KMS-11 (cell line): ENCODE data around the gene RPS14.

Source experiments
- H2AFZ ChIP-seq: fragments of 200-600 bp; sonication (generic); 2 replicates; pipeline ENCODE4 v1.6.1; 2016; ENCODE audit warnings: antibody characterized with exemption, mixed run types, low read depth
- H3K27ac ChIP-seq: fragments of 200-600 bp; sonication (generic); 2 replicates; pipeline ENCODE4 v1.6.1; 2016; ENCODE audit warnings: mild to moderate bottlenecking, mixed run types
- H3K27me3 ChIP-seq: fragments of 200-600 bp; sonication (generic); 2 replicates; pipeline ENCODE4 v1.6.1; 2017; ENCODE audit warnings: mild to moderate bottlenecking, low read depth, mixed run types, moderate library complexity; ENCODE audit not compliant: insufficient read depth
- H3K36me3 ChIP-seq: fragments of 200-600 bp; sonication (generic); 2 replicates; pipeline ENCODE4 v1.6.1; 2017; ENCODE audit warnings: mild to moderate bottlenecking, mixed run types; ENCODE audit not compliant: insufficient read depth
- H3K4me1 ChIP-seq: fragments of 200-600 bp; sonication (generic); 2 replicates; pipeline ENCODE4 v1.6.1; 2016; ENCODE audit warnings: mild to moderate bottlenecking, low read depth, mixed run types; ENCODE audit not compliant: poor library complexity, severe bottlenecking
- H3K4me2 ChIP-seq: fragments of 200-600 bp; sonication (generic); 2 replicates; pipeline ENCODE4 v1.7.0; 2016; ENCODE audit warnings: mild to moderate bottlenecking, mixed run types
- H3K4me3 ChIP-seq: fragments of 200-600 bp; sonication (generic); IDR thresholded peaks from 2 replicates; pipeline ENCODE4 v1.6.1; 2017; ENCODE audit warnings: low read depth, low read length, mixed read lengths; ENCODE audit not compliant: insufficient read depth
- H3K79me2 ChIP-seq: fragments of 200-600 bp; sonication (generic); 2 replicates; pipeline ENCODE4 v1.6.1; 2016; ENCODE audit warnings: low read depth, mixed run types; ENCODE audit not compliant: insufficient read depth
- H3K9ac ChIP-seq: fragments of 200-600 bp; sonication (generic); 2 replicates; pipeline ENCODE4 v1.6.1; 2016; ENCODE audit warnings: mild to moderate bottlenecking, mixed run types
- H4K20me1 ChIP-seq: fragments of 200-600 bp; sonication (generic); 2 replicates; pipeline ENCODE4 v1.6.1; 2016; ENCODE audit warnings: mild to moderate bottlenecking, mixed run types; ENCODE audit not compliant: insufficient read depth
- TF ChIP-seq, protein P1 (sequence below): fragments of 200-600 bp; sonication (generic); conservative IDR thresholded peaks from 2 replicates; pipeline ENCODE4 v1.6.1; 2017; ENCODE audit warnings: low read depth, mild to moderate bottlenecking, antibody characterized with exemption, low read length, moderate library complexity, mixed read lengths

RPS14 gene

DNA sequence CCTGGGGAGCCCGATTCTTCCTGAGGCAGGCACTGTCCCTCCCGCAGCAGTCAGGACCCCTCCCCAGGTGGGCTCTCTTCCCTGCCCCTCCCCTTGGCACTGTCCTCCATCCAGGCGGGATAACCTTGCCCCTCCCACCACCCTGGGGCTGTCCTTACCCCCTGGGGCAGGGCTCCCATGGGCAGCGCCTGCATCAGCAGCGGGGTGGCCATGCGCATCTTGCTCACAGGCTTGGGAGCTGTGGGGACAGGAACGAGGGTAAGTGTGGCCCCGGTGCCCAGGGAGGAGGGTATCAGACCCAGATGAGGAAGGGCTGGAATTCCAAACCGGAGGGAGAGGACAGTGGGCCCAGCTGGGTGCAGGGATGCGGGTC lies 42.8 kb downstream of the RPS14 start:
- H3K4me2 ChIP-seq = no peak overlapping the region
- TF ChIP-seq, protein P1, sequence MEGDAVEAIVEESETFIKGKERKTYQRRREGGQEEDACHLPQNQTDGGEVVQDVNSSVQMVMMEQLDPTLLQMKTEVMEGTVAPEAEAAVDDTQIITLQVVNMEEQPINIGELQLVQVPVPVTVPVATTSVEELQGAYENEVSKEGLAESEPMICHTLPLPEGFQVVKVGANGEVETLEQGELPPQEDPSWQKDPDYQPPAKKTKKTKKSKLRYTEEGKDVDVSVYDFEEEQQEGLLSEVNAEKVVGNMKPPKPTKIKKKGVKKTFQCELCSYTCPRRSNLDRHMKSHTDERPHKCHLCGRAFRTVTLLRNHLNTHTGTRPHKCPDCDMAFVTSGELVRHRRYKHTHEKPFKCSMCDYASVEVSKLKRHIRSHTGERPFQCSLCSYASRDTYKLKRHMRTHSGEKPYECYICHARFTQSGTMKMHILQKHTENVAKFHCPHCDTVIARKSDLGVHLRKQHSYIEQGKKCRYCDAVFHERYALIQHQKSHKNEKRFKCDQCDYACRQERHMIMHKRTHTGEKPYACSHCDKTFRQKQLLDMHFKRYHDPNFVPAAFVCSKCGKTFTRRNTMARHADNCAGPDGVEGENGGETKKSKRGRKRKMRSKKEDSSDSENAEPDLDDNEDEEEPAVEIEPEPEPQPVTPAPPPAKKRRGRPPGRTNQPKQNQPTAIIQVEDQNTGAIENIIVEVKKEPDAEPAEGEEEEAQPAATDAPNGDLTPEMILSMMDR = no peak
- H3K4me1 ChIP-seq = peaks cover 16% of the 10 kb centered on the region
- peaks cover 41% of the 10 kb centered on the region for H3K79me2 ChIP-seq
- H3K27me3 ChIP-seq = no peaks in the 10 kb centered on the region
- H3K9ac ChIP-seq = no peak overlapping the region
- peaks cover 5% of the 10 kb centered on the region; the same call in 1 of the 2 replicates for H4K20me1 ChIP-seq
- H2AFZ ChIP-seq = no peak overlapping the region
- no peak overlapping the region for H3K4me3 ChIP-seq
- H3K27ac ChIP-seq = no peak overlapping the region
- peaks cover 4% of the 10 kb centered on the region; the same call in 1 of the 2 replicates for H3K36me3 ChIP-seq

DNA sequence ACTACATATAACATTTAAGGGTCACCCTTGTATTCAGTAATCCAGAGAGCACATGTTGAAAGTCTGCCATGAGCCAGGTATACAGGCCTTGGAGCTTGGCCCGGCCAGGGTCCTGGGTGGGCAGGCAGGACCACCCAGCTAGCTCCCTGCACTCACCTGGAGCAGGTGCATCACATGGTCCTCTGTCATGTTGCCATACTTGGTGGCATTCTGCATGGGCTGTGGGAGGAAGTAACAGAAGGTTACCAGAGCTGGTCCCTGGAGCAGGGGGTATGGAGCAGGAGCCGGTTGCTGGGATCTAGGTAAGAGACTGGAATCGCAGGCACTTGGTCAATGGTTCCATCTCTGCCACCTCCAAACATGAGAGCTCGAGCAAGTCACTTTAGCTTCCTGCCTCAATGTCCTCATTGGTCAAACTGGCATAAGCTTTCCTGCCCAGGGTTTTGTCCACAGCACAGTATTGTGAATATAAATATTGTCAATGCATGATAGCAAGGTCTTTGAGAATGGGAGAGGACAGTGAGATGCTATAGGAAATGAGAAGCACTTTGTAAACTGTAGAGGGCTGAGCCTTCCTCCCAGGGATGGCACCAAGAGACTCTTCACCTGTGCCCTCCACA lies 43.3 kb downstream of the RPS14 start:
- H2AFZ ChIP-seq = no peak overlapping the region
- no peaks in the 10 kb centered on the region for H3K27me3 ChIP-seq
- H3K79me2 ChIP-seq = peaks cover 36% of the 10 kb centered on the region
- no peak overlapping the region for H3K4me3 ChIP-seq
- no peak overlapping the region for H3K27ac ChIP-seq
- TF ChIP-seq, protein P1 = no peak
- no peak overlapping the region for H3K9ac ChIP-seq
- H3K4me2 ChIP-seq = no peak overlapping the region
- H4K20me1 ChIP-seq = peaks cover 5% of the 10 kb centered on the region; the same call in 1 of the 2 replicates
- H3K4me1 ChIP-seq = peaks cover 15% of the 10 kb centered on the region
- H3K36me3 ChIP-seq = peaks cover 4% of the 10 kb centered on the region; the same call in 1 of the 2 replicates

DNA sequence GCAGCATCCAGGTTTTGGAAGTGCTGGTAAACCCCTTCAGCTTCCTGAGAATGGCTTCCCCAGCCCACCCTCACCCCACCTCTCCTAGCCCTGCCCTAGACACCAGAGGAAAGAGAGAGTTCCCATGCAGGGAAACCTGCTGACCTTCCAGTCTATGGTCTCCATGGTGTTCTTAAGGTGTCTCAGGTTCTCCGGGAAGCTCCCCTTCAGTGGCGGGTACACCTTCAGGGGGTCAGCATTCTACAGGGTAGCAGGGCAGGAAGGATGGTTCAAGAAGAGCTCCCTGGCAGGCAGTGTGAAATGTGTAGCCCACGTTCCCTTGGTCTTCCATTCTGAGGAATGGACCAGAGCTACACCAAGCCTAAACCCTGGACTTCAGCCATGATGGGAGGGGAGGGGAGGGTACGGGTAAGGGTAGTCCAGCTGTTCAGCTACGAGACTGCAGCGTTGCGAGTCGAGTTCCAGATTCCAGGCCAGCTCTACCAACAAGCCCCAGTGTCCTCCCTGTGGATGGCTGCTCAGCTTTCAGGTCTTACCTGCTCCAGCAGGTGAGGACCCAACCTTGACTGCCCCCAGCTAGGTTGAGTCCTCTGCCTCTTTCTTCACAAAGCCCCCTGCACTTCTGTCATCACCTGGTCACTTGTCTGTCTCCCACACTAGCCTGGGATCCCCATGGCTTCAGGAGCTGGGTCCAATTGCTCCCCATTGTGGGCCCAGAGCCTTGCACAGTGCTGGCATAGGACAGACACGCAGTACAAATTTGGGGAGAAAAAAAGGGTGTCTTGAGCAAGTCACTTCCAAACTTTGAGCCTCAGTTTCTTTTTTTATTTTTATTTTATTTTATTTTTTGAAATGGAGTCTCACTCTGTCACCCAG lies 44.4 kb downstream of the RPS14 start:
- peaks cover 4% of the 10 kb centered on the region; the same call in 1 of the 2 replicates for H3K36me3 ChIP-seq

DNA sequence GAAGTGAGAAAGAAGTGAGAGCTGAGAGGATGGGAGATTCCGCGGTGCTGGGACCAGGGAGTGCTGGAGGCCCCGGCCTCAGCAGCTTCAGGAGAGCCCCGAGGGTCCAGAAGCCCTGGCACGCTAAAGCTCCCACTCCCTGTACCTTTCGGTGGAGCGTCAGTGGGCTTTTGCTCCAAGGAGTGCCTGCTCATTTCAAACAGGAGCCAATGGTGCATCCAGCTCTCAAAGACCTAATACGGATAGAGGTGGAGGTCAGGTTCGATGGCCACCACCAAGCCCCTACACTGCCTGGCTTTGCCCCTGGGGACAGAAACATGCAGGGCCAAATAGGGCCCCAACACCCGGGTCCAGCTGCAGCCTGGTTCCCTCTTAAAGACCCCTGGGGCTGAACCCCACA lies 45.0 kb downstream of the RPS14 start:
- Histone ChIP-seq H3K9ac (no peak overlapping the region), H3K79me2 (peaks cover 19% of the 10 kb centered on the region), H3K4me3 (no peak overlapping the region), H3K4me1 (no peaks in the 10 kb centered on the region), H4K20me1 (no peaks in the 10 kb centered on the region; the same call in 1 of the 2 replicates), H2AFZ (no peak overlapping the region), H3K27ac (no peak overlapping the region), H3K27me3 (no peaks in the 10 kb centered on the region), H3K36me3 (peaks cover 4% of the 10 kb centered on the region; the same call in 1 of the 2 replicates), H3K4me2 (no peak overlapping the region)
- TF ChIP-seq, protein P1 = no peak

More for the DNA sequence above, 44.4 kb downstream of the RPS14 start:
- Histone ChIP-seq H2AFZ (no peak overlapping the region), H3K4me2 (no peak overlapping the region), H4K20me1 (no peaks in the 10 kb centered on the region; the same call in 1 of the 2 replicates), H3K27me3 (no peaks in the 10 kb centered on the region), H3K79me2 (peaks cover 25% of the 10 kb centered on the region), H3K4me3 (no peak overlapping the region), H3K9ac (no peak overlapping the region), H3K27ac (no peak overlapping the region), H3K4me1 (peaks cover 5% of the 10 kb centered on the region)
- TF ChIP-seq, protein P1 = no peak
